Measurements from ENCODE around the gene QSER1.
"Not testable (repeated sequence)": the region's sequence is repeated elsewhere in the genome, so short reads cannot be mapped to it uniquely, and the experiment has no call there.

The QSER1 gene

GRCh38 chr11:32868752-32869151 is 23.9 kb upstream of the QSER1 start:
- H3K9me3 ChIP-seq (ENCODE audit: control insufficient read depth, insufficient read depth, low read length); H3K27ac ChIP-seq (ENCODE audit: low read length); H3K4me3 ChIP-seq (ENCODE audit: low read length); DNase-seq (ENCODE audit: low read depth, low spot score); H3K4me1 ChIP-seq (ENCODE audit: control insufficient read depth, insufficient read depth, low read length); H3K36me3 ChIP-seq (ENCODE audit: control insufficient read depth, insufficient read depth, low read length); H3K27me3 ChIP-seq (ENCODE audit: control insufficient read depth, insufficient read depth, low read length): not testable (repeated sequence)
- no CpG with 5 or more reads among the region's 4 CpGs for WGBS (ENCODE audit: insufficient coverage, insufficient read length)

GRCh38 chr11:32870676-32871075 is 21.9 kb upstream of the QSER1 start:
- no peak for DNase-seq (ENCODE audit: low read depth, low spot score)
- H3K27ac ChIP-seq (ENCODE audit: low read length): no peak overlapping the region
- no peak overlapping the region for H3K4me3 ChIP-seq (ENCODE audit: low read length)
- WGBS (ENCODE audit: insufficient coverage, insufficient read length): no CpG with 5 or more reads among the region's 2 CpGs
- H3K27me3 ChIP-seq (ENCODE audit: control insufficient read depth, insufficient read depth, low read length): no peaks in the 10 kb centered on the region
- H3K9me3 ChIP-seq (ENCODE audit: control insufficient read depth, insufficient read depth, low read length): no peaks in the 10 kb centered on the region
- no peaks in the 10 kb centered on the region for H3K36me3 ChIP-seq (ENCODE audit: control insufficient read depth, insufficient read depth, low read length)
- 0 out of 2 replicates have a peak, but pooled peaks cover 2% of the 10 kb centered on the region for H3K4me1 ChIP-seq (ENCODE audit: control insufficient read depth, insufficient read depth, low read length)

GRCh38 chr11:32874132-32874531 is 18.5 kb upstream of the QSER1 start:
- H3K4me3 ChIP-seq (ENCODE audit: low read length): no peak overlapping the region
- DNase-seq (ENCODE audit: low read depth, low spot score): no peak
- no peaks in the 10 kb centered on the region for H3K27me3 ChIP-seq (ENCODE audit: control insufficient read depth, insufficient read depth, low read length)
- 0 out of 2 replicates have a peak, but pooled peaks cover 2% of the 10 kb centered on the region for H3K4me1 ChIP-seq (ENCODE audit: control insufficient read depth, insufficient read depth, low read length)
- no peaks in the 10 kb centered on the region for H3K9me3 ChIP-seq (ENCODE audit: control insufficient read depth, insufficient read depth, low read length)
- H3K27ac ChIP-seq (ENCODE audit: low read length): no peak overlapping the region
- H3K36me3 ChIP-seq (ENCODE audit: control insufficient read depth, insufficient read depth, low read length): no peaks in the 10 kb centered on the region

- Histone ChIP-seq H3K27me3 (ENCODE audit: control insufficient read depth, insufficient read depth, low read length) (no peaks in the 10 kb centered on the region), H3K4me3 (ENCODE audit: low read length) (no peak overlapping the region), H3K36me3 (ENCODE audit: control insufficient read depth, insufficient read depth, low read length) (no peaks in the 10 kb centered on the region), H3K4me1 (ENCODE audit: control insufficient read depth, insufficient read depth, low read length) (peaks cover 3% of the 10 kb centered on the region; the same call in 1 of the 2 replicates), H3K27ac (ENCODE audit: low read length) (no peak overlapping the region), H3K9me3 (ENCODE audit: control insufficient read depth, insufficient read depth, low read length) (no peaks in the 10 kb centered on the region)
- no peak for DNase-seq (ENCODE audit: low read depth, low spot score)
- WGBS (ENCODE audit: insufficient coverage, insufficient read length): no CpG with 5 or more reads among the region's 4 CpGs
Measured at GRCh38 chr11:32881286-32881685, 11.3 kb upstream of the QSER1 start.

- no peaks in the 10 kb centered on the region for H3K36me3 ChIP-seq (ENCODE audit: control insufficient read depth, insufficient read depth, low read length)
- H3K4me1 ChIP-seq (ENCODE audit: control insufficient read depth, insufficient read depth, low read length): peaks cover 3% of the 10 kb centered on the region; the same call in 1 of the 2 replicates
- no peak for DNase-seq (ENCODE audit: low read depth, low spot score)
- no CpG with 5 or more reads among the region's 3 CpGs for WGBS (ENCODE audit: insufficient coverage, insufficient read length)
- no peak overlapping the region for H3K4me3 ChIP-seq (ENCODE audit: low read length)
- H3K27ac ChIP-seq (ENCODE audit: low read length): no peak overlapping the region
- H3K27me3 ChIP-seq (ENCODE audit: control insufficient read depth, insufficient read depth, low read length): no peaks in the 10 kb centered on the region
- H3K9me3 ChIP-seq (ENCODE audit: control insufficient read depth, insufficient read depth, low read length): no peaks in the 10 kb centered on the region
Measured at GRCh38 chr11:32883421-32883820, 9.2 kb upstream of the QSER1 start.

- H3K27me3 ChIP-seq (ENCODE audit: control insufficient read depth, insufficient read depth, low read length): no peaks in the 10 kb centered on the region
- no peak for DNase-seq (ENCODE audit: low read depth, low spot score)
- H3K36me3 ChIP-seq (ENCODE audit: control insufficient read depth, insufficient read depth, low read length): no peaks in the 10 kb centered on the region
- no peak overlapping the region for H3K27ac ChIP-seq (ENCODE audit: low read length)
- no peak overlapping the region for H3K4me3 ChIP-seq (ENCODE audit: low read length)
- peaks cover 3% of the 10 kb centered on the region; the same call in 1 of the 2 replicates for H3K4me1 ChIP-seq (ENCODE audit: control insufficient read depth, insufficient read depth, low read length)
- no peaks in the 10 kb centered on the region for H3K9me3 ChIP-seq (ENCODE audit: control insufficient read depth, insufficient read depth, low read length)
- WGBS (ENCODE audit: insufficient coverage, insufficient read length): no CpG with 5 or more reads among the region's 3 CpGs
Measured at GRCh38 chr11:32884023-32884422, 8.6 kb upstream of the QSER1 start.

- no peak overlapping the region for H3K27ac ChIP-seq (ENCODE audit: low read length)
- H3K36me3 ChIP-seq (ENCODE audit: control insufficient read depth, insufficient read depth, low read length): no peaks in the 10 kb centered on the region
- H3K27me3 ChIP-seq (ENCODE audit: control insufficient read depth, insufficient read depth, low read length): no peaks in the 10 kb centered on the region
- WGBS (ENCODE audit: insufficient coverage, insufficient read length): no CpG with 5 or more reads among the region's 3 CpGs
- DNase-seq (ENCODE audit: low read depth, low spot score): no peak
- H3K4me3 ChIP-seq (ENCODE audit: low read length): no peak overlapping the region
- H3K4me1 ChIP-seq (ENCODE audit: control insufficient read depth, insufficient read depth, low read length): peaks cover 3% of the 10 kb centered on the region; the same call in 1 of the 2 replicates
- no peaks in the 10 kb centered on the region for H3K9me3 ChIP-seq (ENCODE audit: control insufficient read depth, insufficient read depth, low read length)
Measured at GRCh38 chr11:32884770-32885384, 7.7 kb upstream of the QSER1 start.

GRCh38 chr11:32885556-32885955 is 7.1 kb upstream of the QSER1 start:
- no peaks in the 10 kb centered on the region for H3K27me3 ChIP-seq (ENCODE audit: control insufficient read depth, insufficient read depth, low read length)
- no peak for DNase-seq (ENCODE audit: low read depth, low spot score)
- H3K27ac ChIP-seq (ENCODE audit: low read length): no peak overlapping the region
- no peaks in the 10 kb centered on the region for H3K36me3 ChIP-seq (ENCODE audit: control insufficient read depth, insufficient read depth, low read length)
- H3K4me1 ChIP-seq (ENCODE audit: control insufficient read depth, insufficient read depth, low read length): peaks cover 5% of the 10 kb centered on the region; the same call in 1 of the 2 replicates
- no peak overlapping the region for H3K4me3 ChIP-seq (ENCODE audit: low read length)
- no CpG with 5 or more reads among the region's 9 CpGs for WGBS (ENCODE audit: insufficient coverage, insufficient read length)
- no peaks in the 10 kb centered on the region for H3K9me3 ChIP-seq (ENCODE audit: control insufficient read depth, insufficient read depth, low read length)

GRCh38 chr11:32886180-32886579 is 6.4 kb upstream of the QSER1 start:
- no peak for DNase-seq (ENCODE audit: low read depth, low spot score)
- H3K4me1 ChIP-seq (ENCODE audit: control insufficient read depth, insufficient read depth, low read length): peaks cover 5% of the 10 kb centered on the region; the same call in 1 of the 2 replicates
- no peak overlapping the region for H3K27ac ChIP-seq (ENCODE audit: low read length)
- WGBS (ENCODE audit: insufficient coverage, insufficient read length): no CpG with 5 or more reads among the region's 3 CpGs
- H3K27me3 ChIP-seq (ENCODE audit: control insufficient read depth, insufficient read depth, low read length): no peaks in the 10 kb centered on the region
- no peaks in the 10 kb centered on the region for H3K9me3 ChIP-seq (ENCODE audit: control insufficient read depth, insufficient read depth, low read length)
- H3K4me3 ChIP-seq (ENCODE audit: low read length): no peak overlapping the region
- H3K36me3 ChIP-seq (ENCODE audit: control insufficient read depth, insufficient read depth, low read length): no peaks in the 10 kb centered on the region

- not testable (repeated sequence) for H3K9me3 ChIP-seq (ENCODE audit: control insufficient read depth, insufficient read depth, low read length); DNase-seq (ENCODE audit: low read depth, low spot score); H3K27ac ChIP-seq (ENCODE audit: low read length); H3K4me1 ChIP-seq (ENCODE audit: control insufficient read depth, insufficient read depth, low read length); H3K36me3 ChIP-seq (ENCODE audit: control insufficient read depth, insufficient read depth, low read length); H3K27me3 ChIP-seq (ENCODE audit: control insufficient read depth, insufficient read depth, low read length); H3K4me3 ChIP-seq (ENCODE audit: low read length)
- WGBS (ENCODE audit: insufficient coverage, insufficient read length): no CpG with 5 or more reads among the region's 20 CpGs
Measured at GRCh38 chr11:32887707-32888383, 4.8 kb upstream of the QSER1 start.

- not testable (repeated sequence) for H3K4me1 ChIP-seq (ENCODE audit: control insufficient read depth, insufficient read depth, low read length); H3K27ac ChIP-seq (ENCODE audit: low read length); H3K4me3 ChIP-seq (ENCODE audit: low read length); DNase-seq (ENCODE audit: low read depth, low spot score); H3K36me3 ChIP-seq (ENCODE audit: control insufficient read depth, insufficient read depth, low read length); H3K9me3 ChIP-seq (ENCODE audit: control insufficient read depth, insufficient read depth, low read length); H3K27me3 ChIP-seq (ENCODE audit: control insufficient read depth, insufficient read depth, low read length)
- no CpG with 5 or more reads among the region's 17 CpGs for WGBS (ENCODE audit: insufficient coverage, insufficient read length)
Measured at GRCh38 chr11:32888384-32888710, 4.3 kb upstream of the QSER1 start.

All from iPS DF 6.9 (cell line).